ENCODE results near the gene CNBD2.

- no peak for TF ChIP-seq FOXP2 (optimal IDR thresholded peaks at IDR 0.05; ENCODE audit: control extremely low read depth, extremely low read length, insufficient read depth)
- no peak for TF ChIP-seq POLR2AphosphoS5 (IDR thresholded peaks at IDR 0.05; ENCODE audit: borderline replicate concordance, low read depth, low read length)
These were observed 9.7 kb downstream of the CNBD2 start for GRCh38 chr20:35978041-35978513.
